Renal cortical epithelial cell (primary cell): ENCODE results near the gene GOLGA6C. TPM values are rescaled to one million over a fixed set of nuclear protein-coding genes. Genes with fewer than 3 reads are reported as not detected.
"Not testable (repeated sequence)": the region's sequence is repeated elsewhere in the genome, so short reads cannot be mapped to it uniquely, and the experiment has no call there.

Experiments used
- DNase-seq: peaks from one replicate; pipeline ENCODE4 v3.0.0-alpha.2; 2011; ENCODE audit warnings: low read depth
- total RNA-seq: library from RNA; depleted of rRNA; stranded (reverse); fragments of >200 nt; gene quantifications from 2 replicates; pipeline ENCODE4 v1.2.3, GENCODE V29; 2014

The GOLGA6C gene
- total RNA-seq, 1 donor from 2014 or later, result not detected

- DNase-seq, result not testable (repeated sequence)
These were observed 6.8 kb upstream of the GOLGA6C start for GRCh38 chr15:75251343-75251742.

GRCh38 chr15:75252285-75252684 lies 5.8 kb upstream of the GOLGA6C start:
- DNase-seq, result peak; percentile 5

GRCh38 chr15:75258620-75259343 lies 648 bp downstream of the GOLGA6C start:
- not testable (repeated sequence) for DNase-seq

- DNase-seq, result not testable (repeated sequence)
These were observed 1.7 kb downstream of the GOLGA6C start for GRCh38 chr15:75259873-75260272.

- DNase-seq, result not testable (repeated sequence)
These were observed 15.7 kb downstream of the GOLGA6C start for GRCh38 chr15:75273751-75274359.

GRCh38 chr15:75274509-75275107 lies 16.5 kb downstream of the GOLGA6C start:
- DNase-seq, result not testable (repeated sequence)

GRCh38 chr15:75275617-75276016 lies 17.5 kb downstream of the GOLGA6C start:
- DNase-seq, result not testable (repeated sequence)

- not testable (repeated sequence) for DNase-seq
These were observed 20.4 kb downstream of the GOLGA6C start for GRCh38 chr15:75278497-75278896.

GRCh38 chr15:75282572-75282971 lies 24.4 kb downstream of the GOLGA6C start, which contains the start of gene GOLGA6D:
TSS of gene GOLGA6D (plus strand) at chr15:75282835. CDS start at chr15:75282876, 41 bp downstream.
- not testable (repeated sequence) for DNase-seq

- DNase-seq, result not testable (repeated sequence)
These were observed 26.0 kb downstream of the GOLGA6C start for GRCh38 chr15:75284152-75284551.

GRCh38 chr15:75293660-75294059 lies 35.5 kb downstream of the GOLGA6C start:
- not testable (repeated sequence) for DNase-seq

- not testable (repeated sequence) for DNase-seq
These were observed 40.6 kb downstream of the GOLGA6C start for GRCh38 chr15:75298541-75299310.

GRCh38 chr15:75299311-75299688 lies 41.2 kb downstream of the GOLGA6C start:
- DNase-seq, result not testable (repeated sequence)

GRCh38 chr15:75300026-75300425 lies 41.9 kb downstream of the GOLGA6C start:
- DNase-seq, result not testable (repeated sequence)

GRCh38 chr15:75302318-75302717 lies 44.2 kb downstream of the GOLGA6C start:
- no peak for DNase-seq

GRCh38 chr15:75302753-75303152 lies 44.6 kb downstream of the GOLGA6C start:
- DNase-seq, result not testable (repeated sequence)

- DNase-seq, result no peak
These were observed 48.1 kb downstream of the GOLGA6C start for GRCh38 chr15:75306188-75306587.

- DNase-seq, result peak; percentile 9
These were observed 49.8 kb downstream of the GOLGA6C start for GRCh38 chr15:75307778-75308390.

GRCh38 chr15:75309711-75310110 lies 51.6 kb downstream of the GOLGA6C start:
- DNase-seq, result peak; percentile 36

- DNase-seq, result peak; percentile 32
These were observed 54.4 kb downstream of the GOLGA6C start for GRCh38 chr15:75312548-75312947.

- DNase-seq, result no peak
These were observed 55.1 kb downstream of the GOLGA6C start for GRCh38 chr15:75313116-75313845.
